Keratinocyte (primary cell): ENCODE results near the gene EXD3.

ENCODE experiments used
- CTCF ChIP-seq, 3 experiments: IDR thresholded peaks in 1 of 3; conservative IDR thresholded peaks in 1 of 3; optimal IDR thresholded peaks in 1 of 3; 2 replicates in 2 of 3; 3 replicates in 1 of 3; pipeline versions ENCODE3 to v1.5.1; 2011; ENCODE audit warnings: low read length in 3 of 3, mild to moderate bottlenecking in 3 of 3, moderate library complexity in 2 of 3, control low read depth in 1 of 3, inconsistent platforms in 1 of 3; ENCODE audit not compliant: insufficient read depth in 2 of 3; ENCODE audit errors: extremely low read depth in 1 of 3
- EZH2 ChIP-seq: IDR thresholded peaks from one replicate; pipeline ENCODE4 v1.6.1; 2012; ENCODE audit warnings: inconsistent platforms, mild to moderate bottlenecking, low read length, moderate library complexity

GRCh38 chr9:137409515-137409914 is 13.4 kb downstream of the EXD3 start:
- TF ChIP-seq CTCF (optimal IDR thresholded peaks at IDR 0.05 in 1 of 3, IDR thresholded peaks at IDR 0.05 in 1 of 3, conservative IDR thresholded peaks at IDR 0.05 in 1 of 3; ENCODE audit: extremely low read depth in 1 of 3, insufficient read depth in 2 of 3, low read length in 3 of 3), result no peak
- TF ChIP-seq EZH2, result no peak
